Panc1 (cell line): ENCODE measurements around the gene PHACTR2. TPM values are rescaled to one million over a fixed set of nuclear protein-coding genes. Genes with fewer than 3 reads are reported as not detected.
A peak's percentile ranks its signal among the peaks of the same experiment; 100 is the strongest.

ENCODE experiments used
- ATAC-seq: fragments of 200-7000 bp; cut with Tn5 transposase; 2 replicates; pipeline ENCODE4 v1.9.1; 2020; ENCODE audit warnings: mild to moderate bottlenecking, moderate library complexity
- BruUV-seq: library from RNA; stranded (reverse); fragments of 400-500 nt; replicated peaks from 2 replicates; lab custom pipeline; 2021; lab: Mats Ljungman, UMichigan
- CTCF ChIA-PET: fragments of 300-600 bp; sonication (Branson Sonifier 250); formaldehyde crosslinking; loops from one replicate; lab custom pipeline; 2022; ENCODE audit warnings: antibody characterized with exemption; lab: Charles Lee
- POLR2A ChIA-PET: fragments of 300-600 bp; sonication (Branson Sonifier 250); formaldehyde crosslinking; loops from one replicate; lab custom pipeline; 2022; ENCODE audit warnings: antibody characterized with exemption; lab: Charles Lee
- DNase-seq: peaks from one replicate; pipeline ENCODE4 v3.0.0-alpha.2; 2010; ENCODE audit warnings: low read depth, low spot score
- H3K27ac ChIP-seq: 2 replicates; pipeline ENCODE4 v1.5.1; 2011; ENCODE audit warnings: mild to moderate bottlenecking, low read length, inconsistent platforms
- H3K27me3 ChIP-seq: fragments of 200-500 bp; sonication (Bioruptor generic); 2 replicates; pipeline ENCODE4 v1.6.0; 2014; ENCODE audit warnings: low read length, inconsistent platforms; ENCODE audit not compliant: control insufficient read depth, insufficient read depth
- H3K36me3 ChIP-seq: fragments of 200-500 bp; sonication (Bioruptor generic); 2 replicates; pipeline ENCODE4 v1.5.1; 2014; ENCODE audit warnings: inconsistent platforms, mild to moderate bottlenecking, low read length, moderate library complexity; ENCODE audit not compliant: control insufficient read depth, insufficient read depth
- H3K4me1 ChIP-seq: 2 replicates; pipeline ENCODE4 v1.5.1; 2011; ENCODE audit warnings: inconsistent platforms, mild to moderate bottlenecking, low read length, moderate library complexity; ENCODE audit not compliant: control insufficient read depth, insufficient read depth
- H3K4me3 ChIP-seq, 2 experiments: 2 replicates each; pipeline ENCODE4 v1.5.1; 2011 to 2012; ENCODE audit warnings: low read depth in 2 of 2, low read length in 2 of 2, mild to moderate bottlenecking in 2 of 2, inconsistent platforms in 1 of 2, moderate library complexity in 1 of 2
- H3K9me3 ChIP-seq: fragments of 200-500 bp; sonication (Bioruptor generic); 2 replicates; pipeline ENCODE4 v1.5.1; 2014; ENCODE audit warnings: low read depth, mild to moderate bottlenecking, inconsistent platforms, low read length, moderate library complexity; ENCODE audit not compliant: control insufficient read depth, insufficient read depth
- POLR2AphosphoS5 ChIP-seq: IDR thresholded peaks from 2 replicates; pipeline ENCODE4 v1.6.1; 2012; ENCODE audit warnings: mild to moderate bottlenecking, low read depth, low read length, moderate library complexity
- SIN3A ChIP-seq: IDR thresholded peaks from 2 replicates; pipeline ENCODE4 v1.6.1; 2012; ENCODE audit warnings: low read depth, mild to moderate bottlenecking, low read length, moderate library complexity, borderline replicate concordance; ENCODE audit not compliant: insufficient read depth
- TCF7L2 ChIP-seq: IDR thresholded peaks from 2 replicates; pipeline ENCODE4 v1.6.1; 2011; ENCODE audit warnings: mild to moderate bottlenecking, low read depth, low read length, inconsistent platforms
- in situ Hi-C: cut with HindIII; loops from 2 replicates; pipeline ENCODE4 v1.10.0; 2016; ENCODE audit warnings: low sequenced_read_pairs, low pct_unique_long_range_greater_than_20kb
- intact Hi-C: fragments of 100-400 bp; cut with micrococcal nuclease; formaldehyde crosslinking; loops from one replicate; pipeline ENCODE4 v1.10.0; 2022; ENCODE audit not compliant: unreplicated experiment
- total RNA-seq: library from RNA; stranded (reverse); gene quantifications from one replicate; pipeline ENCODE4 v1.2.1, GENCODE V29; 2021; ENCODE audit not compliant: unreplicated experiment
- TF ChIP-seq, protein P1 (sequence below), 2 experiments: IDR thresholded peaks; 2 replicates each; pipeline ENCODE4 v1.6.1; 2011 to 2012; ENCODE audit warnings: low read depth in 2 of 2, control low read depth in 1 of 2, low read length in 1 of 2, mild to moderate bottlenecking in 1 of 2, moderate library complexity in 1 of 2; ENCODE audit not compliant: insufficient read depth in 1 of 2
- TF ChIP-seq, protein P2 (sequence below): fragments of 450-650 bp; IDR thresholded peaks from 2 replicates; pipeline ENCODE4 v1.5.1; 2017; ENCODE audit warnings: mild to moderate bottlenecking

PHACTR2 gene
- total RNA-seq, 1 experiment from 2014 or later, result 59.9 TPM

DNA sequence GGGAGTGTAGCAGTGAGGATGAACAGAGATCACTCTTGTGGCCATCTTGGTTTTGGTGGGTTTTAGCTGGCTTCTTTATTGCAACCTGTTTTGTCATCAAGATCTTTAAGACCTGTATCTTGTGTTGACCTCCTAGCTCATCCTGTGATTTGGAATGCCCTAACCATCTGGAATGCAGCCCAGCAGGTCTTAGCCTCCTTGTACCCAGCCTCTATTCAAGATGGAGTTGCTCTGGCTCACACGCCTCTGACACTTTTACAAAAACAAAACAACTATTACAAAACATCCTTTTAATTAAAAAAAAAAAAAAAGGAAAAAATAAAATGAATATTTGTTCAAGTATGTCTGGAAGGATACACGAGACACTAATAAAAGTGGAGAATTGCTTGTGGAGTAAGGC lies 62.4 kb downstream of the PHACTR2 start:
- ATAC-seq, result no peak
- ChIA-PET CTCF (no interaction called here), POLR2A (no interaction called here)
- Histone ChIP-seq H3K9me3 (no peaks in the 10 kb centered on the region), H3K27ac (peak overlapping the region; percentile 68), H3K4me1 (peaks cover 50% of the 10 kb centered on the region), H3K36me3 (no peaks in the 10 kb centered on the region), H3K4me3 (no peak overlapping the region), H3K27me3 (no peaks in the 10 kb centered on the region)
- intact Hi-C loops (loop anchor here (10.0 kb wide), 1 partner anchor 165 kb away; no protein-coding TSS in a partner anchor), in situ Hi-C loops (no loop called here)
- no TSS peak for BruUV-seq
- TF ChIP-seq, protein P1, sequence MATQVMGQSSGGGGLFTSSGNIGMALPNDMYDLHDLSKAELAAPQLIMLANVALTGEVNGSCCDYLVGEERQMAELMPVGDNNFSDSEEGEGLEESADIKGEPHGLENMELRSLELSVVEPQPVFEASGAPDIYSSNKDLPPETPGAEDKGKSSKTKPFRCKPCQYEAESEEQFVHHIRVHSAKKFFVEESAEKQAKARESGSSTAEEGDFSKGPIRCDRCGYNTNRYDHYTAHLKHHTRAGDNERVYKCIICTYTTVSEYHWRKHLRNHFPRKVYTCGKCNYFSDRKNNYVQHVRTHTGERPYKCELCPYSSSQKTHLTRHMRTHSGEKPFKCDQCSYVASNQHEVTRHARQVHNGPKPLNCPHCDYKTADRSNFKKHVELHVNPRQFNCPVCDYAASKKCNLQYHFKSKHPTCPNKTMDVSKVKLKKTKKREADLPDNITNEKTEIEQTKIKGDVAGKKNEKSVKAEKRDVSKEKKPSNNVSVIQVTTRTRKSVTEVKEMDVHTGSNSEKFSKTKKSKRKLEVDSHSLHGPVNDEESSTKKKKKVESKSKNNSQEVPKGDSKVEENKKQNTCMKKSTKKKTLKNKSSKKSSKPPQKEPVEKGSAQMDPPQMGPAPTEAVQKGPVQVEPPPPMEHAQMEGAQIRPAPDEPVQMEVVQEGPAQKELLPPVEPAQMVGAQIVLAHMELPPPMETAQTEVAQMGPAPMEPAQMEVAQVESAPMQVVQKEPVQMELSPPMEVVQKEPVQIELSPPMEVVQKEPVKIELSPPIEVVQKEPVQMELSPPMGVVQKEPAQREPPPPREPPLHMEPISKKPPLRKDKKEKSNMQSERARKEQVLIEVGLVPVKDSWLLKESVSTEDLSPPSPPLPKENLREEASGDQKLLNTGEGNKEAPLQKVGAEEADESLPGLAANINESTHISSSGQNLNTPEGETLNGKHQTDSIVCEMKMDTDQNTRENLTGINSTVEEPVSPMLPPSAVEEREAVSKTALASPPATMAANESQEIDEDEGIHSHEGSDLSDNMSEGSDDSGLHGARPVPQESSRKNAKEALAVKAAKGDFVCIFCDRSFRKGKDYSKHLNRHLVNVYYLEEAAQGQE (IDR thresholded peaks at IDR 0.05; ENCODE audit: insufficient read depth in 1 of 2, low read depth in 2 of 2, low read length in 1 of 2), result no peak
- TF ChIP-seq SIN3A, result no peak
- TF ChIP-seq POLR2AphosphoS5, result no peak
- TF ChIP-seq, protein P2, sequence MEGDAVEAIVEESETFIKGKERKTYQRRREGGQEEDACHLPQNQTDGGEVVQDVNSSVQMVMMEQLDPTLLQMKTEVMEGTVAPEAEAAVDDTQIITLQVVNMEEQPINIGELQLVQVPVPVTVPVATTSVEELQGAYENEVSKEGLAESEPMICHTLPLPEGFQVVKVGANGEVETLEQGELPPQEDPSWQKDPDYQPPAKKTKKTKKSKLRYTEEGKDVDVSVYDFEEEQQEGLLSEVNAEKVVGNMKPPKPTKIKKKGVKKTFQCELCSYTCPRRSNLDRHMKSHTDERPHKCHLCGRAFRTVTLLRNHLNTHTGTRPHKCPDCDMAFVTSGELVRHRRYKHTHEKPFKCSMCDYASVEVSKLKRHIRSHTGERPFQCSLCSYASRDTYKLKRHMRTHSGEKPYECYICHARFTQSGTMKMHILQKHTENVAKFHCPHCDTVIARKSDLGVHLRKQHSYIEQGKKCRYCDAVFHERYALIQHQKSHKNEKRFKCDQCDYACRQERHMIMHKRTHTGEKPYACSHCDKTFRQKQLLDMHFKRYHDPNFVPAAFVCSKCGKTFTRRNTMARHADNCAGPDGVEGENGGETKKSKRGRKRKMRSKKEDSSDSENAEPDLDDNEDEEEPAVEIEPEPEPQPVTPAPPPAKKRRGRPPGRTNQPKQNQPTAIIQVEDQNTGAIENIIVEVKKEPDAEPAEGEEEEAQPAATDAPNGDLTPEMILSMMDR, result no peak
- TF ChIP-seq TCF7L2, result no peak
- no peak for DNase-seq

DNA sequence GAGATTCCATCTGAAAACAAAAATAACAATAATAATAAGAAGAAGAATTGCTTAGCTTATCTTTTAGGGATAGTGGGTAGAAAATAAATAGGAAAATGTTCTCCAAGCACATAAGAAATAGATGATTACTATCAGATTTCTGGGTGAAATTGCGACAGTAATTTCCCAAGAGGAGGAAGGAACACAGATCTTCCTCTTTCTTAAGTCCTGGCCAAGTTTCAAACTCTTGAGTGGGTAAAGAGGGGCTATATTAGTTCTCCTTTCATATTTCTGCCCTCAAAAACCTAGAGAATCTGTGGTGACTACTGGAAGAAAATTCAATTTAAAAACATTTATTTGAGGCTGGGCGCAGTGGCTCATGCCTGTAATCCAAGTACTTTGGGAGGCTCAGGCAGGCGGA lies 63.7 kb downstream of the PHACTR2 start:
- in situ Hi-C loops (no loop called here), intact Hi-C loops (loop anchor here (10.0 kb wide), 1 partner anchor 167 kb away; no protein-coding TSS in a partner anchor)
- Histone ChIP-seq H3K36me3 (no peaks in the 10 kb centered on the region), H3K4me1 (peaks cover 48% of the 10 kb centered on the region), H3K4me3 (no peak overlapping the region), H3K9me3 (no peaks in the 10 kb centered on the region), H3K27ac (peak overlapping the region; percentile 12; the same call in 1 of the 2 replicates), H3K27me3 (no peaks in the 10 kb centered on the region)
- POLR2A ChIA-PET, result no interaction called here
- CTCF ChIA-PET, result no interaction called here
- DNase-seq, result no peak
- ATAC-seq, result no peak
- no TSS peak for BruUV-seq
- TF ChIP-seq SIN3A (no peak), POLR2AphosphoS5 (no peak), TCF7L2 (no peak)
- TF ChIP-seq, protein P1 (IDR thresholded peaks at IDR 0.05; ENCODE audit: insufficient read depth in 1 of 2, low read depth in 2 of 2, low read length in 1 of 2), result no peak
- TF ChIP-seq, protein P2, result no peak
